ENCODE measurements around the gene OGFOD2. TPM values are rescaled to one million over a fixed set of nuclear protein-coding genes. Genes with fewer than 3 reads are reported as not detected.

Gene OGFOD2
- total RNA-seq, 1 donor from 2014 or later: 20.2 TPM

GRCh38 chr12:123017753-123018152, 42.7 kb downstream of the OGFOD2 start:
- TF ChIP-seq CTCF (IDR thresholded peaks at IDR 0.05): no peak
- Mint-ChIP-seq H3K4me1 (ENCODE audit: unreplicated experiment) (peaks cover 9% of the 10 kb centered on the region), H3K9me3 (ENCODE audit: unreplicated experiment) (no peaks in the 10 kb centered on the region), H3K4me3 (ENCODE audit: unreplicated experiment) (no peak overlapping the region), H3K27me3 (ENCODE audit: unreplicated experiment) (no peaks in the 10 kb centered on the region), H3K36me3 (ENCODE audit: unreplicated experiment) (peaks cover 2% of the 10 kb centered on the region), H3K27ac (ENCODE audit: unreplicated experiment) (no peak overlapping the region)
- DNase-seq (ENCODE audit: extremely low spot score, unreplicated experiment): no peak

- Mint-ChIP-seq H3K36me3 (ENCODE audit: unreplicated experiment) (peaks cover 2% of the 10 kb centered on the region), H3K9me3 (ENCODE audit: unreplicated experiment) (no peaks in the 10 kb centered on the region), H3K4me3 (ENCODE audit: unreplicated experiment) (no peak overlapping the region), H3K27me3 (ENCODE audit: unreplicated experiment) (no peaks in the 10 kb centered on the region), H3K4me1 (ENCODE audit: unreplicated experiment) (peaks cover 12% of the 10 kb centered on the region), H3K27ac (ENCODE audit: unreplicated experiment) (no peak overlapping the region)
- no peak for DNase-seq (ENCODE audit: extremely low spot score, unreplicated experiment)
- no peak for TF ChIP-seq CTCF (IDR thresholded peaks at IDR 0.05)
Measured at GRCh38 chr12:123019841-123020138, 44.7 kb downstream of the OGFOD2 start.

- no peak for TF ChIP-seq CTCF (IDR thresholded peaks at IDR 0.05)
- Mint-ChIP-seq H3K27me3 (ENCODE audit: unreplicated experiment) (no peaks in the 10 kb centered on the region), H3K9me3 (ENCODE audit: unreplicated experiment) (no peaks in the 10 kb centered on the region), H3K36me3 (ENCODE audit: unreplicated experiment) (no peaks in the 10 kb centered on the region), H3K27ac (ENCODE audit: unreplicated experiment) (no peak overlapping the region), H3K4me1 (ENCODE audit: unreplicated experiment) (peaks cover 14% of the 10 kb centered on the region), H3K4me3 (ENCODE audit: unreplicated experiment) (no peak overlapping the region)
- DNase-seq (ENCODE audit: extremely low spot score, unreplicated experiment): no peak
Measured at GRCh38 chr12:123021688-123022604, 46.9 kb downstream of the OGFOD2 start.

GRCh38 chr12:123022846-123023245, 47.8 kb downstream of the OGFOD2 start:
- Mint-ChIP-seq H3K36me3 (ENCODE audit: unreplicated experiment) (no peaks in the 10 kb centered on the region), H3K9me3 (ENCODE audit: unreplicated experiment) (no peaks in the 10 kb centered on the region), H3K27me3 (ENCODE audit: unreplicated experiment) (no peaks in the 10 kb centered on the region), H3K4me1 (ENCODE audit: unreplicated experiment) (peaks cover 14% of the 10 kb centered on the region), H3K27ac (ENCODE audit: unreplicated experiment) (no peak overlapping the region), H3K4me3 (ENCODE audit: unreplicated experiment) (no peak overlapping the region)
- no peak for TF ChIP-seq CTCF (IDR thresholded peaks at IDR 0.05)
- no peak for DNase-seq (ENCODE audit: extremely low spot score, unreplicated experiment)

GRCh38 chr12:123024819-123025391, 49.9 kb downstream of the OGFOD2 start:
- H3K4me1 Mint-ChIP-seq (ENCODE audit: unreplicated experiment): peaks cover 5% of the 10 kb centered on the region
- DNase-seq (ENCODE audit: extremely low spot score, unreplicated experiment): no peak
- no peak overlapping the region for H3K4me3 Mint-ChIP-seq (ENCODE audit: unreplicated experiment)
- H3K27ac Mint-ChIP-seq (ENCODE audit: unreplicated experiment): no peak overlapping the region
- no peak for TF ChIP-seq CTCF (IDR thresholded peaks at IDR 0.05)
- H3K9me3 Mint-ChIP-seq (ENCODE audit: unreplicated experiment): no peaks in the 10 kb centered on the region
- H3K27me3 Mint-ChIP-seq (ENCODE audit: unreplicated experiment): no peaks in the 10 kb centered on the region
- no peaks in the 10 kb centered on the region for H3K36me3 Mint-ChIP-seq (ENCODE audit: unreplicated experiment)

Data from osteocyte (in vitro differentiated cells).